ENCODE measurements around the gene RCOR3. TPM values are rescaled to one million over a fixed set of nuclear protein-coding genes. Genes with fewer than 3 reads are reported as not detected.
"Not testable (repeated sequence)": the region's sequence is repeated elsewhere in the genome, so short reads cannot be mapped to it uniquely, and the experiment has no call there.

RCOR3 gene
- total RNA-seq, 1 experiment from 2014 or later = 12.7 TPM

DNA sequence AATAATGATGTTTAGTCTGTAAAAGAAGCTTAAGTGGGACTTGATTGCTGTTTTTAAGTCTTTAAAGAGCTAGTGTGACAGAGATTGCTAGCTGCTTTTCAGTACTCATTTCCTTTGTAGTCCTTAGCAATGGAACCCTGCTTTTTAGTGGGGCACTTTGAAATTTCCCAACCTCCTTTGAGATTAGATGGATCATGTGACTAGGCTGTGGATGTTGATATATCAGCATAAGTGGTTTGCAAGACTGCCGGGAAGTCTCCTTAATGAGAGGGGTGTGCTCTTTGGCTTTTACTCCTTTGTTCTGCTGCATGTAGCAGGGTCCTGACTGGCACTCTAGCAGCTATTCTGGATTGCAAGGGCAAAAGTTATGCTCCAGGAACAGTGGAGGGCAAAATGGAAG lies 11.2 kb upstream of the RCOR3 start:
- no peaks in the 10 kb centered on the region for H4K20me1 ChIP-seq (ENCODE audit: low read length)
- H3K9me2 ChIP-seq (replicated peaks; ENCODE audit: low read length) = no peaks in the 10 kb centered on the region
- H3K9ac ChIP-seq (ENCODE audit: low read length) = no peak overlapping the region
- H3K9me3 ChIP-seq (ENCODE audit: low read length) = no peaks in the 10 kb centered on the region
- no peak overlapping the region for H3K27ac ChIP-seq (ENCODE audit: low read length)
- 0 out of 2 replicates have a peak, but pooled peaks cover 3% of the 10 kb centered on the region for H3K27me3 ChIP-seq (ENCODE audit: low read length)
- no peaks in the 10 kb centered on the region for H3K4me1 ChIP-seq (ENCODE audit: insufficient read depth, low read length)
- no peaks in the 10 kb centered on the region for H3K36me3 ChIP-seq (ENCODE audit: low read depth, low read length)
- no peaks in the 10 kb centered on the region for H3F3A ChIP-seq (ENCODE audit: low read length, unreplicated experiment)
- H2AFZ ChIP-seq (ENCODE audit: low read length) = no peak overlapping the region
- H3K4me2 ChIP-seq (ENCODE audit: low read length) = no peak overlapping the region
- ATAC-seq (no peak), DNase-seq (no peak)
- TF ChIP-seq EZH2phosphoT487 (IDR thresholded peaks at IDR 0.05; ENCODE audit: borderline replicate concordance, low read length) (no peak), EZH2 (IDR thresholded peaks at IDR 0.05; ENCODE audit: low read length, unreplicated experiment) (no peak), CTCF (conservative IDR thresholded peaks at IDR 0.05; ENCODE audit: low read depth, low read length) (no peak)
- BruUV-seq (replicated peaks) = no TSS peak
- ChIA-PET POLR2A (ENCODE audit: unreplicated experiment) (no interaction called here), CTCF (no interaction called here)
- H3K79me2 ChIP-seq (ENCODE audit: low read length) = no peaks in the 10 kb centered on the region
- H3K4me3 ChIP-seq (ENCODE audit: low read length) = no peak overlapping the region
- intact Hi-C loops (cut with micrococcal nuclease) = no loop called here

- intact Hi-C loops (cut with micrococcal nuclease) = loop anchor here (10.0 kb wide), 1 partner anchor 265 kb away; no protein-coding TSS in a partner anchor
- BruUV-seq (replicated peaks); CTCF ChIA-PET: not testable (repeated sequence)
Measured at GRCh38 chr1:211249611-211250010, 9.6 kb upstream of the RCOR3 start.

GRCh38 chr1:211257826-211258225 lies 1.3 kb upstream of the RCOR3 start:
- intact Hi-C loops (cut with micrococcal nuclease) = loop anchor here (2.0 to 10.0 kb wide), 3 partner anchors 63 to 257 kb away; no protein-coding TSS in a partner anchor

More at GRCh38 chr1:211249611-211250010, 9.6 kb upstream of the RCOR3 start:
- H3K9ac ChIP-seq (ENCODE audit: low read length); ATAC-seq; H3K27me3 ChIP-seq (ENCODE audit: low read length); H3K36me3 ChIP-seq (ENCODE audit: low read depth, low read length); H3K9me3 ChIP-seq (ENCODE audit: low read length); DNase-seq; H3K4me3 ChIP-seq (ENCODE audit: low read length); H3K4me2 ChIP-seq (ENCODE audit: low read length); H3K9me2 ChIP-seq (replicated peaks; ENCODE audit: low read length); POLR2A ChIA-PET (ENCODE audit: unreplicated experiment); H3K4me1 ChIP-seq (ENCODE audit: insufficient read depth, low read length); H4K20me1 ChIP-seq (ENCODE audit: low read length); H2AFZ ChIP-seq (ENCODE audit: low read length); H3K79me2 ChIP-seq (ENCODE audit: low read length); H3K27ac ChIP-seq (ENCODE audit: low read length); H3F3A ChIP-seq (ENCODE audit: low read length, unreplicated experiment): not testable (repeated sequence)

More at GRCh38 chr1:211257826-211258225, 1.3 kb upstream of the RCOR3 start:
- Histone ChIP-seq H2AFZ (ENCODE audit: low read length) (peak overlapping the region; percentile 92), H3K4me2 (ENCODE audit: low read length) (peak overlapping the region; percentile 95), H3K9me2 (replicated peaks; ENCODE audit: low read length) (no peaks in the 10 kb centered on the region), H3K4me1 (ENCODE audit: insufficient read depth, low read length) (peaks cover 17% of the 10 kb centered on the region), H4K20me1 (ENCODE audit: low read length) (no peaks in the 10 kb centered on the region), H3K9ac (ENCODE audit: low read length) (peak overlapping the region; percentile 83), H3K36me3 (ENCODE audit: low read depth, low read length) (no peaks in the 10 kb centered on the region), H3K27ac (ENCODE audit: low read length) (peak overlapping the region; percentile 77), H3K9me3 (ENCODE audit: low read length) (no peaks in the 10 kb centered on the region), H3F3A (ENCODE audit: low read length, unreplicated experiment) (no peaks in the 10 kb centered on the region), H3K27me3 (ENCODE audit: low read length) (no peaks in the 10 kb centered on the region), H3K4me3 (ENCODE audit: low read length) (peak overlapping the region; percentile 75), H3K79me2 (ENCODE audit: low read length) (peaks cover 25% of the 10 kb centered on the region)
- ATAC-seq (no peak), DNase-seq (no peak)
- no peak for TF ChIP-seq EZH2 (IDR thresholded peaks at IDR 0.05; ENCODE audit: low read length, unreplicated experiment)
- TF ChIP-seq EZH2phosphoT487 (IDR thresholded peaks at IDR 0.05; ENCODE audit: borderline replicate concordance, low read length) = no peak
- TF ChIP-seq CTCF (conservative IDR thresholded peaks at IDR 0.05; ENCODE audit: low read depth, low read length) = no peak
- CTCF ChIA-PET = no interaction called here
- POLR2A ChIA-PET (ENCODE audit: unreplicated experiment) = interaction anchor here (0.7 kb wide), 1 partner anchor 20 kb away, joined by 3 read pairs; no protein-coding TSS in a partner anchor
- BruUV-seq (replicated peaks) = no TSS peak

Measured in PC-3 (cell line).